HepG2 (cell line): ENCODE data around the gene SLC28A3. TPM values are rescaled to one million over a fixed set of nuclear protein-coding genes. Genes with fewer than 3 reads are reported as not detected.

Experiments used
- ATAC-seq: fragments of 200-7000 bp; cut with Tn5 transposase; 3 replicates; pipeline ENCODE4 v1.9.1; 2020; ENCODE audit warnings: mild to moderate bottlenecking, moderate library complexity
- BruUV-seq: library from RNA; stranded (reverse); fragments of 400-500 nt; replicated peaks from 2 replicates; lab custom pipeline; 2021; lab: Mats Ljungman, UMichigan
- CTCF ChIA-PET: fragments of 300-600 bp; formaldehyde crosslinking; extraction: SDS; loops from one replicate; lab custom pipeline; 2021; ENCODE audit warnings: low total read pairs, inconsistent platforms, low intra/inter-chr PET ratio; lab: Yijun Ruan, JAX
- POLR2A ChIA-PET: fragments of 350-600 bp; sonication (Branson Sonifier 250); formaldehyde crosslinking; loops from one replicate; lab custom pipeline; 2020; ENCODE audit warnings: antibody characterized with exemption, inconsistent platforms; lab: Yijun Ruan, JAX
- DNase-seq: peaks from one replicate; pipeline ENCODE4 v3.0.0-alpha.2; 2015; ENCODE audit warnings: low spot score
- FAIRE-seq: peaks from 3 replicates; lab custom pipeline; 2011; peaks lifted over from hg19 to GRCh38; lab: Jason Lieb, UNC
- H2AFZ ChIP-seq: one replicate; pipeline ENCODE4 v1.6.1; 2011; ENCODE audit warnings: low read length, inconsistent platforms
- H3K27ac ChIP-seq: fragments of 300-600 bp; 3 replicates; pipeline ENCODE4 v1.8.0; 2011; ENCODE audit warnings: mixed run types, mild to moderate bottlenecking, mixed read lengths, low read length, inconsistent platforms; ENCODE audit not compliant: insufficient read depth; ENCODE audit errors: extremely low read length
- H3K27me3 ChIP-seq, 2 experiments: fragments of 200-600 bp in 1 of 2; 2 replicates in 1 of 2; 3 replicates in 1 of 2; pipeline versions ENCODE4 v1.6.0 to v1.8.0; 2011; ENCODE audit warnings: low read length in 2 of 2, mild to moderate bottlenecking in 2 of 2, moderate library complexity in 2 of 2, inconsistent platforms in 1 of 2; ENCODE audit not compliant: insufficient read depth in 2 of 2, control insufficient read depth in 1 of 2
- H3K36me3 ChIP-seq, 2 experiments: fragments of 200-600 bp in 1 of 2; replicated peaks in 1 of 2; 2 replicates in 1 of 2; 3 replicates in 1 of 2; pipeline versions ENCODE4 v1.5.1 to v1.8.0; 2011; ENCODE audit warnings: low read length in 2 of 2, inconsistent platforms in 1 of 2; ENCODE audit not compliant: insufficient read depth in 2 of 2, control insufficient read depth in 1 of 2
- H3K4me1 ChIP-seq: 2 replicates; pipeline ENCODE4 v1.5.1; 2012; ENCODE audit warnings: low read length, inconsistent platforms; ENCODE audit not compliant: insufficient read depth
- H3K4me2 ChIP-seq: 2 replicates; pipeline ENCODE4 v1.6.0; 2011; ENCODE audit warnings: low read depth, low read length, inconsistent platforms
- H3K4me3 ChIP-seq, 3 experiments: fragments of 200-600 bp in 1 of 3; sonication (generic), shearing (Covaris generic) in 1 of 3; replicated peaks in 1 of 3; 2 replicates each; pipeline ENCODE4 v1.5.1; 2011 to 2016; ENCODE audit warnings: low read length in 3 of 3, inconsistent platforms in 2 of 3, low read depth in 2 of 3, mild to moderate bottlenecking in 2 of 3, control low read depth in 1 of 3, mixed read lengths in 1 of 3; ENCODE audit not compliant: insufficient read depth in 1 of 3
- H3K79me2 ChIP-seq: one replicate; pipeline ENCODE4 v1.6.1; 2011; ENCODE audit warnings: low read length, inconsistent platforms; ENCODE audit not compliant: insufficient read depth
- H3K9ac ChIP-seq: 2 replicates; pipeline ENCODE4 v1.6.0; 2011; ENCODE audit warnings: mild to moderate bottlenecking, low read depth, low read length, inconsistent platforms; ENCODE audit not compliant: insufficient read depth
- H3K9me3 ChIP-seq: 2 replicates; pipeline ENCODE4 v1.5.1; 2012; ENCODE audit warnings: mild to moderate bottlenecking, low read length
- H4K20me1 ChIP-seq: 2 replicates; pipeline ENCODE4 v1.6.0; 2011; ENCODE audit warnings: inconsistent platforms, mild to moderate bottlenecking, low read length, moderate library complexity; ENCODE audit not compliant: insufficient read depth
- ARNTL ChIP-seq: sonication (generic); formaldehyde crosslinking; IDR thresholded peaks from 2 replicates; pipeline ENCODE4 v1.4.0; 2020; ENCODE audit warnings: mild to moderate bottlenecking, missing genetic modification reagents
- ELF3 ChIP-seq: IDR thresholded peaks from 2 replicates; pipeline ENCODE4 v1.6.1; 2016; ENCODE audit warnings: missing genetic modification reagents, missing compliant biosample characterization
- RAD21 ChIP-seq: fragments of 450-650 bp; formaldehyde crosslinking; IDR thresholded peaks from 2 replicates; pipeline ENCODE4 v1.5.0; 2020; ENCODE audit warnings: mild to moderate bottlenecking
- SMC3 ChIP-seq: IDR thresholded peaks from 2 replicates; pipeline ENCODE4 v1.6.1; 2011; ENCODE audit warnings: low read length, improper control_type of control experiment
- STAG1 ChIP-seq: sonication (generic); formaldehyde crosslinking; IDR thresholded peaks from 2 replicates; pipeline ENCODE4 v1.4.0; 2020; ENCODE audit warnings: missing genetic modification reagents
- ZNF788 ChIP-seq: sonication (generic); formaldehyde crosslinking; IDR thresholded peaks from 2 replicates; pipeline ENCODE4 v1.5.0; 2020; ENCODE audit warnings: mild to moderate bottlenecking, missing genetic modification reagents, borderline replicate concordance
- WGBS: methylation state at CpG from one replicate; pipeline ENCODE4 v1.1.6; 2017; ENCODE audit warnings: low lambda C conversion rate; 5-methylcytosine and 5-hydroxymethylcytosine counted together
- in situ Hi-C: cut with HindIII; loops from 2 replicates; pipeline ENCODE4 v1.10.0; 2017; ENCODE audit warnings: low pct_unique_long_range_greater_than_20kb; ENCODE audit not compliant: extremely low pct_ligation_motif_present
- intact Hi-C: fragments of 100-400 bp; cut with micrococcal nuclease; formaldehyde crosslinking; loops from one replicate; pipeline ENCODE4 v1.10.0; 2022; ENCODE audit not compliant: unreplicated experiment
- polyA plus RNA-seq, 8 experiments: library from polyadenylated mRNA; depleted of rRNA in 3 of 8; stranded (reverse) in 7 of 8; unstranded in 1 of 8; fragments of >200 nt; fragmentation: Illumina TruSeq in 4 of 8; extraction: Trizol in 4 of 8; gene quantifications; 2 replicates each; pipeline versions ENCODE4 v1.2.1 to v1.2.3, GENCODE V29; 2011 to 2016; ENCODE audit warnings: low read depth in 4 of 8, missing spikeins in 1 of 8, mixed read lengths in 1 of 8; ENCODE audit not compliant: insufficient read depth in 1 of 8
- total RNA-seq, 5 experiments: library from RNA; depleted of rRNA; stranded (reverse); fragments of >200 nt; fragmentation: Illumina TruSeq; extraction: Trizol; gene quantifications; 2 replicates each; pipeline ENCODE4 v1.2.3, GENCODE V29; 2016; ENCODE audit warnings: low read depth in 1 of 5
- TF ChIP-seq, protein P1 (sequence below): sonication (generic); formaldehyde crosslinking; IDR thresholded peaks from 2 replicates; pipeline ENCODE4 v1.5.0; 2020; ENCODE audit warnings: mild to moderate bottlenecking, missing genetic modification reagents, moderate library complexity

Gene SLC28A3
- total and polyA plus RNA-seq, 2 of the 13 experiments (the other 11 are each of a cell fraction or from before 2014, with no cell fraction given): not detected

DNA sequence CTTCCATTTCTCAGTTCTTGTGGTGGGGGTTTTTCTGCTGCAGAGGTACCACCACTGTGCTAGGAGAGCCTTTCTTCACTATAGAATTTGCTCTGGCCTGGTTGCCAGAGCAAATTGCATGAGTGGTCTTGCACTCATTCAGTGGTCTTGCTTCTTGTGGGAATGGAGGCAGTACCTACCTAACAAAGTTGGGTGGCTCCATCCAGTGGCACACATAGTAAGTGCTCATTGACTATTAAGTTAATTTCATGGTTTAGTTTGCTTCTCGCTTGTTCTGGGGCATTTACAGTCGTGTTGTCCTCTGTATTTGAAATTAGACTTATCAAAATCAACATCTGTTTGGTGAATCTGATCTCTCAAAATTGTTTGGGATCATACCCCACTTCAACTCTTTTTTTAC, 23.0 kb downstream of the SLC28A3 start (continued):
- TF ChIP-seq ZNF788 (CRISPR knock-in tag): no peak

DNA sequence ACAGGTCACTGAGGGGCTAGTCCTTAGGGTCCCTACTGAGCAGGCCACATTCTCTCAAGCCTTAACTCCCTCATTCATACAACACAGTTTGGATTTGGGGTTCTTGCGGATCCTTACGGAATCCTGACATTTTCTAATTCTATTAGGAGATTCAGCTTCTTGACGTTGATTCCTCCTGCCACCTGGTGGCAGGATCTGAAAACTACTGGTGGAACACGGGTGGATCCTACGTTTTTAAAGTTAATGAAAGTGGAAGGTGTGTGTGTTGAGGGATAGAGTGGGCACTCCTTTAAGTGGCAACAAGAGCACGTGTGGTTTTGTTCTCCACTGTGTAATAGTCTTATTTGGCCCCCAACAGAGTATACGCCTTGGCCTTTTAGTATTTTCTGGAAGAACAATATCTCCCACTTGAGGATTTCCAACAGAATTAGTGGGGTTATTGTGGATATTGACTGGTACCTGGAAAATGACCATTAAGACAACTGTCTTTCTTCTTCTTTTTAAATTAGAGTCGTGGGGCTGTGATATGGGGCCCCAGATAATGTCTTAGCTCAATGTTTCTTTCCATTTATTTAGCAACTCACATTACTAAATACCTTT, 25.2 kb downstream of the SLC28A3 start:
- Histone ChIP-seq H3K9ac (no peak overlapping the region), H3K27ac (no peak overlapping the region), H3K27me3 (peaks cover 0 to 4% of the 10 kb centered on the region in 2 experiments; a peak in 2 of 5 replicates)
- POLR2A ChIA-PET: no interaction called here
- intact Hi-C loops (loop anchor here (1.0 to 10.0 kb wide), 2 partner anchors 377 to 481 kb away; no protein-coding TSS in a partner anchor), in situ Hi-C loops (no loop called here)
- peak; percentile 23 for DNase-seq
- TF ChIP-seq ELF3 (CRISPR knock-in tag): no peak
- 0 out of 2 replicates have a peak, but pooled peaks have one; percentile 26 for TF ChIP-seq RAD21 (CRISPR knock-in tag)
- no peak for TF ChIP-seq ARNTL
- TF ChIP-seq, protein P1, sequence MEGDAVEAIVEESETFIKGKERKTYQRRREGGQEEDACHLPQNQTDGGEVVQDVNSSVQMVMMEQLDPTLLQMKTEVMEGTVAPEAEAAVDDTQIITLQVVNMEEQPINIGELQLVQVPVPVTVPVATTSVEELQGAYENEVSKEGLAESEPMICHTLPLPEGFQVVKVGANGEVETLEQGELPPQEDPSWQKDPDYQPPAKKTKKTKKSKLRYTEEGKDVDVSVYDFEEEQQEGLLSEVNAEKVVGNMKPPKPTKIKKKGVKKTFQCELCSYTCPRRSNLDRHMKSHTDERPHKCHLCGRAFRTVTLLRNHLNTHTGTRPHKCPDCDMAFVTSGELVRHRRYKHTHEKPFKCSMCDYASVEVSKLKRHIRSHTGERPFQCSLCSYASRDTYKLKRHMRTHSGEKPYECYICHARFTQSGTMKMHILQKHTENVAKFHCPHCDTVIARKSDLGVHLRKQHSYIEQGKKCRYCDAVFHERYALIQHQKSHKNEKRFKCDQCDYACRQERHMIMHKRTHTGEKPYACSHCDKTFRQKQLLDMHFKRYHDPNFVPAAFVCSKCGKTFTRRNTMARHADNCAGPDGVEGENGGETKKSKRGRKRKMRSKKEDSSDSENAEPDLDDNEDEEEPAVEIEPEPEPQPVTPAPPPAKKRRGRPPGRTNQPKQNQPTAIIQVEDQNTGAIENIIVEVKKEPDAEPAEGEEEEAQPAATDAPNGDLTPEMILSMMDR: peak; percentile 71
- peak; percentile 74 for TF ChIP-seq SMC3
- peak; percentile 62 for TF ChIP-seq STAG1 (CRISPR knock-in tag)
- TF ChIP-seq, all 625 proteins: peak for 4
- CTCF ChIA-PET: interaction anchor here (1.0 to 1.7 kb wide), 2 partner anchors 378 to 394 kb away, joined by 3 to 10 read pairs; partner anchors contain the start of gene KIF27
- Histone ChIP-seq H3K79me2 (no peaks in the 10 kb centered on the region), H4K20me1 (no peaks in the 10 kb centered on the region), H3K36me3 (no peaks in the 10 kb centered on the region), H2AFZ (no peak overlapping the region), H3K9me3 (no peaks in the 10 kb centered on the region), H3K4me1 (no peaks in the 10 kb centered on the region), H3K4me2 (no peak overlapping the region), H3K4me3 (no peak overlapping the region)
- peak; percentile 84 for FAIRE-seq
- ATAC-seq: peak; percentile 64
- no TSS peak for BruUV-seq
- 15% methylated on average over 8 of the region's 8 CpGs for WGBS
